Neuron (in vitro differentiated cells): ENCODE data around the gene PEX16.
A peak's percentile ranks its signal among the peaks of the same experiment; 100 is the strongest.
"Not testable (repeated sequence)": the region's sequence is repeated elsewhere in the genome, so short reads cannot be mapped to it uniquely, and the experiment has no call there.

ENCODE experiments used
- H2AFZ ChIP-seq: one replicate; pipeline ENCODE4 v1.6.1; 2013; ENCODE audit warnings: low read depth, mild to moderate bottlenecking, inconsistent platforms, low read length, moderate library complexity
- H3K27me3 ChIP-seq: one replicate; pipeline ENCODE4 v1.6.1; 2013; ENCODE audit warnings: low read length; ENCODE audit not compliant: insufficient read depth
- H3K36me3 ChIP-seq: one replicate; pipeline ENCODE4 v1.6.1; 2013; ENCODE audit warnings: low read length; ENCODE audit not compliant: insufficient read depth
- H3K4me1 ChIP-seq: one replicate; pipeline ENCODE4 v1.6.1; 2013; ENCODE audit warnings: low read length; ENCODE audit not compliant: insufficient read depth
- H3K4me3 ChIP-seq: 2 replicates; pipeline ENCODE4 v1.5.1; 2013; ENCODE audit warnings: mild to moderate bottlenecking, low read length, moderate library complexity
- H3K9me3 ChIP-seq: one replicate; pipeline ENCODE4 v1.6.1; 2013; ENCODE audit warnings: low read length

Gene PEX16

DNA sequence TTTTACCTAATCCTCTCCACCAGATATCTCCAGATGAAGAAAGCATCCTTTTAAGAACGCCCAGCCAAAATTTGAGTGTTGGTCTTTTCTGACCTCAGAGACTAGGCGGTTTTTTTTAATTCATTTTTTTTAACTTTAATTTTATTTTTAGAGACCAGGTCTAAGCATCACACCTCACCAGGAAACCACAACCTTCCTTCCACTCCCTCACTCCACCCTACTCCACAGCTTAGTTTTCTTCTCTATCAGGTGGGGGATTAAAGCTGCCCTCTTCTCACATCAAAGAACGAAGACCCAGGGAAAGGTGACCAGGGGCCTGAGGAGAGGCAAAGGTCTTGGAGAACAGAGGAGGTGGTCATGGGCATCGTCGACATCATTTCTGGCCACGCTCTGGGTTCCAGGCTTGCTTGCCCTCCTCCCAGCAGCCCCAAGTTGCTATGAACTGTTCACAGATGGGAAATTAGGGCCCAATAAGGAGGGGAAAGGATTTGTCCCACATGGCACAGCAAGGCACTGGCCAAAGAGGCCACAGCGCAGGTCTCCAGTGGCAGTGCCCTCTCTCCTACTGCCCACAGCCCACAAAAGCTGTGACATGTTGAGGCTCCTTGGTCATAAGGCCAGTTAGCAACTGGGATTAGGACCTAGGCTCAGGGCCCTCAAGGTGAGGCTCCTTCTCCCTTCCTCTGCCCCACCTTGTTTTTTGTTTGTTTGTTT is 1.4 kb upstream of the PEX16 start:
- Histone ChIP-seq H3K36me3 (peaks cover 15% of the 10 kb centered on the region), H3K9me3 (no peaks in the 10 kb centered on the region), H3K4me3 (peak overlapping the region; percentile 99), H3K4me1 (peaks cover 19% of the 10 kb centered on the region), H2AFZ (no peak overlapping the region), H3K27me3 (peaks cover 36% of the 10 kb centered on the region)

DNA sequence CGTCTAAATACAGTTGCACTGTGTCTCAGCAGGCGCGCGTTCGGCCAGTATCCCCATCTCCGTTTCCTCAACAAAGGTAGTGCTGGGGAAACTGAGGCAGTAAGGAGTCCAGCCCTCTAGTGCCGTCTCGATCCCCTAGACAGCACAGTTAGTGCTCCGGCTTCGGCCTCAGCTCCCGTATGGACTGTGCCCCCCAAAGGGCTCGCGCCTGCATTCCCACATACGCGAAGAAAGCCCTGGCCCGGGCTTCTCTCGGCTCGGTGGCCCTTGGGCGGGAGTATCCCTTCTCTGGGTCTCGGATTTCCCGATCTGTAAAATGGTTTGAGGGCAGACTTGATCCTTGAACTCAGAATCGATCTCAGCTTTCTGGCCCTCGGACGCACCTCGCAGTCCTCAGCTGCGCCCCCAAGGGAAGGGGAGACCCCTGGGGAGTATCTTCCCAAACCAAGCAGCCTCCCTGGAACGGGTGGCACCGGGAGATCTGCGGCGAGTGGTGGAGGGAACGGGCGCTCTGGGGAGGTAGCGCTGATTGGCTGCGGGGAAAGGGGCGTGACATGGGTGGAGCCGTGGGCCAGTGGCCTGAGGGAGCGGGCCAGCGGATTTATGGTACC is 759 bp upstream of the PEX16 start:
- Histone ChIP-seq H2AFZ (peak overlapping the region; percentile 80), H3K27me3 (peaks cover 32% of the 10 kb centered on the region), H3K36me3 (peaks cover 21% of the 10 kb centered on the region), H3K4me3 (peak overlapping the region; percentile 99), H3K4me1 (peaks cover 19% of the 10 kb centered on the region), H3K9me3 (no peaks in the 10 kb centered on the region)

DNA sequence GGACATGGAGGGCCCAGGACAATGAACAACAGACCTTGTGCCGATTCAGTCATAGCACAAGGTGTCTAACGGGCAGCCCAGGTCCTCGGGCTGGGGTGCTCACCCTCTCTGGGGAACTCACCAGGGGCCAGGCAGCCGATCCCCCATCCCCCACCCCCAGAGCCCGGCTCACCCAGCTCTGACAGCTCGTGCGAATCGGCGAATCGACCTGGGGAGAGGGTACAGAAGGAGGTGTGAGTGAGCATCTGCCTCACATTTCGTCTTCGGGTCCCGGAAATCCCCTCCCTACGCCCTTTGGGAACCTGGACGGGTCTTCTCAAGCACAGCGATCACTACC is 423 bp downstream of the PEX16 start:
- Histone ChIP-seq H3K4me1 (peaks cover 18% of the 10 kb centered on the region), H3K9me3 (no peaks in the 10 kb centered on the region), H3K27me3 (peaks cover 22% of the 10 kb centered on the region)

DNA sequence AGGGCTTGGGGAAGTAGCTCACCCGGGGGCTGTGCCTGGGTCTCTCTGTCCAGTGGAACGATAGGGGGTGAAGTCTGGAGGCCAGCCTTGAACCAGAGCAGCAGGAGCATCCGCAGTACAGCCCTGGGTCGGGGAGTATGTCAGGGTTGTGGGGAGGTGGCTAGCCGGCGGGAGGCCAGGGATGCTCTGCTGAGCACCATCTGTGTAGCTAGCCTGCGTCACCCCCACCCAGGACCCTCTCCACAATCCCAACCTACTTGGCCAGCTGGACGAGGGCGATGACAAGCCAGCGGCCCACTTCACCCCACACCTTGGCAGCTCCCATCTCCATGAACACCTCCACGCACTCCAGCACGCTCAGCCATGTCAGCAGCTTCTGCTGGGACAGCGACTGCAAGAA is 2.2 kb downstream of the PEX16 start:
- peaks cover 10% of the 10 kb centered on the region for H3K4me1 ChIP-seq
- no peak overlapping the region for H3K4me3 ChIP-seq
- peaks cover 4% of the 10 kb centered on the region for H3K27me3 ChIP-seq
- no peaks in the 10 kb centered on the region for H3K9me3 ChIP-seq
- H2AFZ ChIP-seq: no peak overlapping the region
- H3K36me3 ChIP-seq: peaks cover 29% of the 10 kb centered on the region

More for the DNA sequence above, 423 bp downstream of the PEX16 start:
- Histone ChIP-seq H3K4me3 (peak overlapping the region; percentile 99), H3K36me3 (peaks cover 22% of the 10 kb centered on the region), H2AFZ (peak overlapping the region; percentile 80)

DNA sequence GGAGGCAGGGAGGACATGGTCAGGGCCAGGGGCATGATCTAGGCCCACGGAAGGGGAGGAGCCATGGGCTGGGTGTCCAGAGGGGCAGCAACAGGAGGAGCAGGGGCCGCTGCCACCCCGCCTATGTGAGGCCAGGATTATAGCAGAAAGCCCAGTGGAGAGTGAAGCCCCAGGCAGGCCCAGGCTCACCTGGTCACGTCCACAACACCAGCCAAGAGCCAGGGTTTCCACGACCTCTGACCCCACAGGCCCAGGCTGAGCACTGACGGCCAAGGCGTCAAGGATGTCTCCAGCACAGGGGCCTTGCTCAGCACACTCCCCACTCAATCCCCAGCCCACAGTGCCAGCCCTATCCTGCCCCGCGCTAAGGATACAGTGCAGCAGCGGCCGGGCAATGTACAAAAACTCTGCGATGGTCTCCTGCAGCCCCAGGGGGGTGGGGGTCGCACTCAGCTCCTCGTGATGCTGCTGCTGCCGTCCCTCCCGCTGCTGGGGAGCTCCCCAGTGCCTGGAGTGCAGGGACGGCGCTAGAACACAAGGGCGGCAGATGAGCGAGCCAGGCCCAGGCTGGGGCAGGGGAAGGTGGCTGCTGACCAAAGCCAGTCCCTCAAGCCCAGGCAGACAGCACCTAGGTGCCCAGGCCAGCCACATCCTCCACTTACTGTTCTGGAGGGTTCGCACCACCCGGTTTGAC is 3.6 kb downstream of the PEX16 start:
- H3K4me1 ChIP-seq: peaks cover 10% of the 10 kb centered on the region
- no peaks in the 10 kb centered on the region for H3K27me3 ChIP-seq
- H3K4me3 ChIP-seq: no peak overlapping the region
- peaks cover 38% of the 10 kb centered on the region for H3K36me3 ChIP-seq
- no peak overlapping the region for H2AFZ ChIP-seq
- H3K9me3 ChIP-seq: no peaks in the 10 kb centered on the region

DNA sequence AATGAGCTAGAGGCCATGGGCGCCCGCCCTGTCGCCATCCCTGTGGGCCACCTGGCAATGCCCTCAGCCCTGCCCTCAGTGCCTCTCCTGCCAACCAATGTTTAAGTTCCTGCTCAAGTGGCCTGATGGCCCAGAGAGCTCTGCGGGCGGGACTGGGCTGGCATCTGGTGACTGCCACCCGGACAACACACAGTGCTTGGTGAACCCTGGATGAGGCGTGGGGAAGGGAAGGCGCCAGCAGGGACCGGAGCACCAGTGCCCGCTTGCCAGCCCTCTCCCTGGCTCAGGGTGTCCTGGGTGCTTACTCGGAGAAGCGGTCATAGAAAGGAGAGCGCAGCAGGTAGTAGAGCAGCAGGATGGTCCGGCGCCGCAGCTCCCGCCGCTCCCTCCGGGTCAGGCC is 4.2 kb downstream of the PEX16 start:
- peaks cover 6% of the 10 kb centered on the region for H3K4me1 ChIP-seq
- H2AFZ ChIP-seq: no peak overlapping the region
- peaks cover 38% of the 10 kb centered on the region for H3K36me3 ChIP-seq
- H3K4me3 ChIP-seq: no peak overlapping the region
- no peaks in the 10 kb centered on the region for H3K9me3 ChIP-seq
- no peaks in the 10 kb centered on the region for H3K27me3 ChIP-seq

DNA sequence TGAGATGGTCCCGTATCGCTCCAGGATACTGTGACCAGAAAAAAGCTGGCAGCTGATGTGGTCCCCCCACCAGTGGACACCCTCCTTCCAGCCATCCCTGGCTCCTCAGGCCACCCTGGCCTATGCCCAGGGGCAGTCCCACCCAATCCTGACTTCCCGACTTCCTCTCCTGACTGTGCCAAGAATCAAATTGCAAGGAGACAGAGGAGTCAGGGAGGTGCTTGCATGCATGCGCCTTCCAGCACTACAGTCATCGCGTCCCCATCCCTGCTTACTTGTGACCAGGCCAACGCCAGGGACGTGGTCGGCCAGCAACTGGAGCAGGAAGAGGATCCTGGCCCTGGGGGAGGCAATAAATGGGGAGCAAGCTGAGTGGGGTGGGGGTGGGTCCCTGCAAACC is 7.1 kb downstream of the PEX16 start:
- Histone ChIP-seq H2AFZ (no peak overlapping the region), H3K27me3 (no peaks in the 10 kb centered on the region), H3K36me3 (peaks cover 35% of the 10 kb centered on the region), H3K4me1 (no peaks in the 10 kb centered on the region), H3K4me3 (no peak overlapping the region), H3K9me3 (no peaks in the 10 kb centered on the region)

DNA sequence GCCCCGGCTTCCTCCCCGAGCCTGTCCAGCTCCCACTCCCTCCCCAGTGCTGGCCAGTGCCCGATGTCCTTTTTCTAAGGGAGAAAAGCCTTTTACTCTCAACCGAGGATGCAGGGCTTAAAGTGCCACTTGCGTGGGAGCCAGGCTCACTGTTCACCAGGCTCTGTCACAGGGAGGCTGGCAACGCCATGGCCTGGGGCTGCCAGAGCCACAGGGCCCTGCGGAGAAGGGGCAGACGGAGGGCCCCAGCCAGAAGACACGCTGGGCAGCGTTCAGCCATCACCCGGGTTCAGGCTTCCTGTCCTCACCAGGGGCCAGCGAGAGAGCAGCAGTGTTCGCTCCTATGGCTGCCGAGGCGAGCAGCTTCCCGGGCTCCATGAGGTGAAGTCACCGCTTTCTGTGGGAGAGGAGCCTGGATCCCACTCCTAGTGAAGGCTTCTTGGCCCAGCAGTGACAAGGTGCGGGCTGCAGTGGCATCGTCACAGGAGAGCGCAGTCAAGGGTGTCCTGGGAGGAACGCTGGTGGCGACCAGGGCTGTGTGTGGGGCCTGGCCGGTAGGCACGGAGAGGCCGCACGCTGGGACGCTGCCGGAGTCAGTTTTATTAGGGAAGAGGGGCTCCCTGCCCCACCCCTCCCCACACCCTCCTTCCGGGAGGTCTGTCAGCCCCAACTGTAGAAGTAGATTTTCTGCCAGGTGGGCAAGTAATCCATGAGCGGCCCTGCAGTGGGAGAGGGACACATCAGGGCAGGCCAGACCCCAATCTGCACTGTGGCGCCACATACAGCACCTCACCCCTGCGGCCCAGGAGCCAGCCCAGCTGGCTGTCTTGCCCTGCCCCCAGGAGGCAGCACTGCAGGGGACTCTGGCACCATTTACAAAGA is 7.8 kb downstream of the PEX16 start:
- no peaks in the 10 kb centered on the region for H3K4me1 ChIP-seq
- no peak overlapping the region for H3K4me3 ChIP-seq
- H3K9me3 ChIP-seq: no peaks in the 10 kb centered on the region
- H2AFZ ChIP-seq: no peak overlapping the region
- peaks cover 34% of the 10 kb centered on the region for H3K36me3 ChIP-seq
- no peaks in the 10 kb centered on the region for H3K27me3 ChIP-seq

DNA sequence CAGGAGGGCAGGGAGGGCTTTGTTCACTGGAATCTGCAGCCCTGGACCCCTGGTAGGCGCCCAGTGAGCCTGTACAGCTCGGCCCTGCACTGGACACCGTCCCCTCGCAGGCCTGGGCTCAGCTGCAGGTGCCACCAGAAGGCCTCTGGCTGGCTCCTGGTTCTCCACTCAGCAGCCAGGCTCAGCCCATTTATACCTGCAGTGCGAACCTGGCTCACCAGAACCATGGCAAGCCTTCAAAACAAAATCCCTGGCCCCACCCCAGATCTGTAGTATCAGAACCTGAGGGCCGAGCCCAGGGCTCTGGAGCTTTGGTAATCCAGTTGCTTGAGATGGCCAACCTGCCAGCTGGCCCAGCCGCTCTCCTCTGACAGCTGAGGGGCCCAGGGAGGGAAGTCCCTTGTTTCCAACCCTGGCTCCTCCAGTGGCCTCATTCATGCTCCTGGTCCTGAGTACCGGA is 9.7 kb downstream of the PEX16 start:
- Histone ChIP-seq H3K4me3 (no peak overlapping the region), H3K36me3 (peaks cover 37% of the 10 kb centered on the region), H2AFZ (no peak overlapping the region), H3K9me3 (no peaks in the 10 kb centered on the region), H3K27me3 (no peaks in the 10 kb centered on the region), H3K4me1 (no peaks in the 10 kb centered on the region)

DNA sequence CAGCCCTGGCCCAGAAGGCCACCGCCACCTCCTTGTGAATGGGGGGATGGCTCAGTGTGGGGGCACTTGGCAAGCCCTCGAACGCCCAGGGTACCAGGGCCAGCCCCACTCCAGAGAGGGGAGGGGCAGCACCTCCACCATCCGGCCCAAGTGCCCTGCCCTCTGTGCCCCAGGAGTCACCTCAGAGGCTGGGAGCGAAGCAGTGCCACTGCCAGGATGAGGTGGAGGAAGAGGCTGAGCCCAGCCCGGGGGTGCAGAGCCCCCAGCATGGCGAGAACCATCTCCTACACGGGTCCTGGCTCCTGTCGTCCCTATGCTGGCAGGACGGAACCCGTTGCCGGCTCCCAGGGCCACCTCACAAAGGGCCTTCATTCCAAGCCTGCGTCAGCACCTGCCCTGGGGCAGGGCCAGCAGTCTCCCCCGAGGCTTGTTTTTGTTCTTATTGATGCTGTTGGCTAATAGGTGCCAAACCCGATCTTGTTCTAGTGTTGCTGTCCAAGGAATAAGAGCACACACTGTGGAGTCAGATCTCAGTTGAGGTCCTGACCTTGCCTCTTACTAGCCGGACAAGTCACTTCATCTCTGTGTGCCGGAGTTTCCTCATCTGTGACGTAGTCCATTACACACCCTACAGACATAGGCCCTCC is 10.6 kb downstream of the PEX16 start, which contains the start of gene FREY1:
FREY1 (minus strand) TSS at position 307 of the 647 bp plus-strand sequence; CDS start at position 281, 26 bp downstream.
- Histone ChIP-seq H3K4me1 (no peaks in the 10 kb centered on the region), H3K9me3 (no peaks in the 10 kb centered on the region), H3K36me3 (peaks cover 39% of the 10 kb centered on the region), H3K27me3 (no peaks in the 10 kb centered on the region), H3K4me3 (no peak within 1 kb of the TSS), H2AFZ (no peak within 1 kb of the TSS)

DNA sequence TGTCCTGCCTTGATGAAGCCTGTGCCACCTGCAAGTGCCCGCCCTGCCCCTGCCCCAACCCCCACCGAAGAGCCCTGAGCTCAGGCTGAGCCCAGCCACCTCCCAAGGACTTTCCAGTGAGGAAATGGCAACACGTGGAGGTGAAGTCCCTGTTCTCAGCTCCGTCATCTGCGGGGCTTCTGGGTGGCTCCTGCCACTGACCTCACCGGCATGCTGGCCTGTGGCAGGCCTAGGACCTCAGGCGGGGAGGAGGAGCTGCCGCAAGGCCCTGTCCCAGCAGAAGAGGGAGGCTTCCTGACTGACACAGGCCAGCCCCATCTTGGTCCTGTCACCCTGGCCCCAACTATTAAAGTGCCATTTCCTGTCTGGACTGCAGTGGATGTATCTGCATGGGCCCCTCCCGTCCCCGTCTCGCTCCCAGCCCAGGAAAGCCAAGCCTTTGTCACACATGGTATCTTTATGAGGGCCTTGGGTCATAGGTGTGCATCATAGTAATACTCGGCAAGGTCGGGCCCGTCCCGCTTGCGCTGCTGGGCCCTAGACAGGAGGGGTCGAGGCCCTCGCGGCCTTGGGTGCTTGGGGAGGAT is 11.5 kb downstream of the PEX16 start:
- no peaks in the 10 kb centered on the region for H3K27me3 ChIP-seq
- H3K4me1 ChIP-seq: peaks cover 7% of the 10 kb centered on the region
- H3K36me3 ChIP-seq: peaks cover 39% of the 10 kb centered on the region
- H2AFZ ChIP-seq: no peak overlapping the region
- H3K9me3 ChIP-seq: no peaks in the 10 kb centered on the region
- no peak overlapping the region for H3K4me3 ChIP-seq

DNA sequence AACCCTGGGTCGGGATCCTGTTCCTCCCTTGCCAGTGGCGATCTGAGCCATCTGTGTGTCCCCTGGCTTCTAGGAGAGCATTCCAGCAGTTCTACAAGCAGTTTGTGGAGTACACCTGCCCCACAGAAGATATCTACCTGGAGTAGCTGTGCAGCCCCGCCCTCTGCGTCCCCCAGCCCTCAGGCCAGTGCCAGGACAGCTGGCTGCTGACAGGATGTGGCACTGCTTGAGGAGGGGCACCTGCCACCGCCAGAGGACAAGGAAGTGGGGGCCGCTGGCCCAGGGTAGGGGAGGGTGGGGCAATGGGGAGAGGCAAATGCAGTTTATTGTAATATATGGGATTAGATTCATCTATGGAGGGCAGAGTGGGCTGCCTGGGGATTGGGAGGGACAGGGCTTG is 12.1 kb downstream of the PEX16 start:
- H3K4me1 ChIP-seq: peaks cover 13% of the 10 kb centered on the region
- H3K27me3 ChIP-seq, H2AFZ ChIP-seq, H3K9me3 ChIP-seq, H3K4me3 ChIP-seq: not testable (repeated sequence)
- H3K36me3 ChIP-seq: peaks cover 33% of the 10 kb centered on the region
